Activated naive CD4-positive, alpha-beta T cell treated with anti-CD3 and anti-CD28 coated beads, Interleukin-2, amount 50 U/mL, for 72 hours (primary cell): ENCODE measurements around the gene ARL11. TPM values are rescaled to one million over a fixed set of nuclear protein-coding genes. Genes with fewer than 3 reads are reported as not detected.
"Not testable (repeated sequence)": the region's sequence is repeated elsewhere in the genome, so short reads cannot be mapped to it uniquely, and the experiment has no call there.

Source experiments
- ATAC-seq, 2 donors: fragments of 150-1000 bp; cut with Tn5 transposase; 2 replicates each; pipeline ENCODE4 v1.10.0; 2021; ENCODE audit warnings: mild to moderate bottlenecking in 2 of 2, moderate library complexity in 2 of 2
- DNase-seq, 2 donors: peaks; one replicate each; pipeline ENCODE4 v3.0.0; 2021 to 2022; ENCODE audit warnings: low spot score in 2 of 2
- H3K27ac Mint-ChIP-seq, 2 donors: one replicate each; pipeline ENCODE4 v1.8.0; 2022; ENCODE audit warnings: mild to moderate bottlenecking in 2 of 2, mixed read lengths in 2 of 2
- H3K36me3 Mint-ChIP-seq, 2 donors: one replicate each; pipeline ENCODE4 v1.8.0; 2022; ENCODE audit warnings: mixed read lengths in 2 of 2
- H3K9me3 Mint-ChIP-seq, 2 donors: one replicate each; pipeline ENCODE4 v1.8.0; 2022; ENCODE audit warnings: mixed read lengths in 2 of 2
- total RNA-seq, 2 donors: library from RNA; stranded (reverse); gene quantifications; one replicate each; pipeline ENCODE4 v1.2.3, GENCODE V29; 2022

Gene ARL11
- total RNA-seq, 2 donors from 2014 or later: 1.5 to 1.6 TPM

DNA sequence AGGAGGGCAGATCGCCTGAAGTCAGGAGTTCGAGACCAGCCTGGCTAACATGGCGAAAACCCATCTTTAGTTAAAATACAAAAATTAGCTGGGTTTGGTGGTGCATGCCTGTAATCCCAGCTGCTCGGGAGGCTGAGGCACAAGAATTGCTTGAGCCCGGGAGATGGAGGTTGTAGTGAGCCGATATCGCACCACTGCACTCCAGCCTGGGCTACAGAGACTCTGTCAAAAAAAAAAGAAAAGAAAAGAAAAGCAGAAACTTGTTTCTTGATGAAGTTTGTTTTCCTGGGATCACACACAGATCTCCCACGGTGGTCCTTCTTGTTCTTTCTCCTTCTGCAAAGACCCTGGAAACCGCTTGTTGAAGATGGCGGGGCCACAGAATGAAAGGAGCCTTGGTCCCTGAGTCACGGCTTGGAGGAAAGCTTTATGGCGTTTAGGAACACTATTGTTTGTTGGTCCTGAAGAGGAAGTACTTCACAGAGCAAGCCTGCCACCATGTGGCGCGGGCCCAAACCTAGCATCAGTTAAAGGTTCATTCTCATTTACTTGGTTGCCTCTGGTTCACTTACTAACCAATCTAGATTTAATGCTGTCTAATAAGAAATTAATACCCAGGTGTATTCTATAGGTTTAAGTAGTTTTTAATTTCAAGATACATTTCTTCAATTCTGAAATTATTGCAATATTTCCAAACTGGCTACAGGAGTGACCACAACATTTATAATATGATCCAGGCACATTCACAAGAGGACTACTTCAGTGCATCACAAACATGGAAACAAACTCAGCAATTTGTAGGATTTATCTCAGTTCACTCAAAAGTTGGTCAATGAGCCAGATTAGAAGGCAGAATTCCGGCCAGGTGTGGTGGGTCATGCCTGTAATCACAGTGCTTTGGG, 21.3 kb upstream of the ARL11 start:
- Mint-ChIP-seq H3K27ac (peak overlapping the region in 1 of 2 donors; percentile 69), H3K9me3 (no peaks in the 10 kb centered on the region), H3K36me3 (no peaks in the 10 kb centered on the region)
- DNase-seq (peak; percentile 71 to 78), ATAC-seq (peak; percentile 97 to 100)

DNA sequence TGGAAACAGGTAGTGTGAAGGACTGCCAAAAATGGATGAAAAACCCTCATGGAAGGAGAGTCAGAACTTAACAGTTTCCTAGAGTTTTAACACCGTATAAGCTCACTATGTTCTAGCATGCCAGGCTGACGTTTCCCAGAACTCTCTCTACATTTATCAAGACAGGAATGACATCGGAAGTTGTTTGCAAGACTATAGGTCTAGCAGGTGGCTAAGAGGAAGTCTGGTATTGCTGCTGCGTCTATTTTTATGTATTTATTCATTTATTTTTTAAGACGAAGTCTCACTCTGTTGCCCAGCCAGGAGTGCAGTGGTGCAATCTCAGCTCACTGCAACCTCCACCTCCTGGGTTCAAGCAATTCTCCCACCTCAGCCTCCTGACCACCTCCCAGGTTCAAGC, 20.5 kb upstream of the ARL11 start:
- DNase-seq (no peak), ATAC-seq (no peak)
- H3K36me3 Mint-ChIP-seq: no peaks in the 10 kb centered on the region
- H3K9me3 Mint-ChIP-seq: no peaks in the 10 kb centered on the region
- no peak overlapping the region for H3K27ac Mint-ChIP-seq

DNA sequence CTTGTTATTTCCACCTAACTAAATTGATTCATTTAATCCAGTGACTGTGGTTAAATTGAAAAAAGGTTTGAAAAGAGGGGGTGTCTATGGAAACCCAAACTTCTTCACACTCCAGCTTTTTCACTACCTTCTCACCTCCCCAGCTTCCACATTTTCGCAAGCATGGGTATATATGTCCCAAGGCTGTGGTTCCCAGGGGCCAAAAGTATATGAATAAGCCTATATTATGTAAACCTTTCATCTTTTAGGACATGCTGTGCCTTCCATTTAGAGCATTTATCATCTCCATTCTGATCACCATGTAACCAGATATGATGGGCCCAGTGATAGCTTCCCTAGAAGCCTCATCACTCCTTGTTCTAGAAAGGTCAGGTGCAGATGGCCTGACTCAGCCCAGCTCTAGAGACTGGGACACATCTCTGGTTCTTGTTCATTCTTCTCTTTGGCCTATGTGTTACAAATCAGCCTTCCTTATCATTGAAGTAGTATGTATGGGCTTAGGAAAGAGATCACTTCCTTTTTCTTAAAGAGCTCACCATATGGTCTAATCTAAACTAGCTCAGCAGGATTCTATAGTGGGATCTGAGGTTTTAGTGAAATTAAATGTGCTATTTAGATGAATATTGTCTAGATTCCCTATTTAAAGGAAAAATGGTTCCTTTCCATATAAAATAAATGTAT, 19.5 kb upstream of the ARL11 start:
- no peak for ATAC-seq

DNA sequence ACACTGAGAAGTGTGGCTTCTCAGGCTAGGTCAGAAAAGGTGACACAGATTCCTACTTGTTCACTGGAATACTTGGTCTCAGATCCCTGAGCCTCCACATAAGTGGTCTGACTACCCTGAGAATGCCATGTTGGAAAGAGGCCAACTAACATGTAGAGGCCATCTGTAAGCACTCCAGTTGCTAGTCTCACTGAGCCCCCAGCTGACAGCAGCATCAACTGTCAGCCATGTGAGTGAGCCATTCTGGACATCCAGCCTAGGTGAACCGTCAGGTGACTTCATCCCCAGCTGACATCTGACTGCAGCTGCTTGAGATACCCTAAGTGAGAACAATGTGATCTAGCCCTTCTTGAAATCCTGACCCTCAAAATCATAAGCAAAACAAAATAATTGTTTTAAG, 18.1 kb upstream of the ARL11 start:
- Mint-ChIP-seq H3K9me3 (no peaks in the 10 kb centered on the region), H3K27ac (no peak overlapping the region), H3K36me3 (no peaks in the 10 kb centered on the region)
- DNase-seq (no peak), ATAC-seq (no peak)

More for the DNA sequence above, 19.5 kb upstream of the ARL11 start:
- Mint-ChIP-seq H3K9me3 (no peaks in the 10 kb centered on the region), H3K36me3 (no peaks in the 10 kb centered on the region), H3K27ac (no peak overlapping the region)
- DNase-seq: no peak

DNA sequence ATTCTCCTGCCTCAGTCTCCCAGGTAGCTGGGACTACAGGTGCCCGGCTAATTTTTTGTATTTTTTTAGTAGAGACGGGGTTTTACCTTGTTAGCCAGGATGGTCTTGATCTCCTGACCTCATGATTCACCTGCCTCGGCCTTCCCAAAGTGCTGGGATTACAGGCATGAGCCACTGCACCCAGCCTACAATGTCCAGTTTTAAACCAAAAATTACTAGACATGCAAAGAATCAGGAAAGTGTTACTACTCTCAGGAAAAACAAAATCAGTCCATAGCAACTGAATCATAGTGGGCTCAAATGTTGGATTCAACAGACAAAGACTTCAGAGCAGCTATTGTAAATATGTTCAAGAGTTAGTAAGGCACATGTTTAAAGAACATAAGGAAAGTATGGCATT, 16.3 kb upstream of the ARL11 start:
- ATAC-seq, DNase-seq, H3K27ac Mint-ChIP-seq, H3K36me3 Mint-ChIP-seq, H3K9me3 Mint-ChIP-seq: not testable (repeated sequence)

DNA sequence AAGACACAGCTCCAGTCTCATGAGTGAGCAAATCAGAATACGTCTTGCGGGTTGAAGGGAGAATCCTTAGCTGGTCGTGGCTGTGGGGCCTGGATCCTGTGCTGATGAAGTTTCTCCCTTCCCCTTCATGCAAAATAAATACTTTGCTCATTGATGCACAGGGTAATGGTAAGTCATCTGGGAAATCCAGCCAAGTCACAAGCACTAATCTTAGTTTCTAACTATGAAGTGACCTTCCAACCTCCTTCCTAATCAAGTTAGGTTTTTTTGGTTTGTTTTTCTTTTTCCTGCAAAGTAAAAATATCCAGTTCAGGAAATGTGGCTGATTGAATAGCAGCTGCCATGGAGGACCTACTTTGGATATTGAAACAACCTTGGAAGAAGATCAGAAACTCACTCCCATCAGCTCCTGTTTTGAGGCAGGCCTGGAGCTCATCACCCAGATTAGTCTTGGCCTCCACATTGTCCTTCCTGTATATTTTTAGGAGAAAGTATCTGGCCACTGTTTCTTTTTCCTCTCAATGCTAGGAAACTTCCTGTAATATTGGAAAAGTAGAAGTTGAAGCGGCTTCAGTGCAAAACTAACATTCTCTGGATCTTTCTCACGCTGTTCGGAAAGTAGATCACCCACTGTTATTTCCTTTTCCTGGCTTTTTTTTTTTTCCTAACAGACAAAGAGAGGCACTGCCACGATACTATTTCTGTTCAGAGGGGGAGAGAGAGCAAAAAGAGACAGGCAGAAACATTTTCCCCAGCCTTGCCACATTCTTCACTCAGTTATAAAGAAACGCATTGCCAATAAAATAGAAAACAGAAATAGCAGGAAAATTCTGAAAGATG, 12.3 kb upstream of the ARL11 start:
- ATAC-seq: no peak

DNA sequence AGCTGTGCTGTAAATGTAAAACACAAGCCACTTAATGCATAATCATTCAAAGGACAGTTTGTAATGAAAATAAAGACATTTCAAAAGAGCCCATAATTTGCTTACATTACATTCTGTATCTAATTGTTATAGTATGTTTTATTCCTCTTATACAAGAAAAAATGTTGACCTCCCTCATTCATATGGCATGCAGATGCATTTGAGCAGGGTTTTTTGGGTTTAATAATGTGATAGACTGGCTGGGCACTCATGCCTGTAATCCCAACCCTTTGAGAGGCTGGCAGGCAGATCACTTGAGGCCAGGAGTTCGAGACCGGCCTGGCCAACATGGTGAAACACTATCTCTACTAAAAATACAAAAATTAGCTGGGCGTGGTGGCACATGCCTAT, 11.6 kb upstream of the ARL11 start:
- DNase-seq (no peak), ATAC-seq (no peak)
- Mint-ChIP-seq H3K36me3 (no peaks in the 10 kb centered on the region), H3K9me3 (no peaks in the 10 kb centered on the region), H3K27ac (no peak overlapping the region)

More for the DNA sequence above, 12.3 kb upstream of the ARL11 start:
- H3K36me3 Mint-ChIP-seq: no peaks in the 10 kb centered on the region
- DNase-seq: no peak
- no peak overlapping the region for H3K27ac Mint-ChIP-seq
- no peaks in the 10 kb centered on the region for H3K9me3 Mint-ChIP-seq

DNA sequence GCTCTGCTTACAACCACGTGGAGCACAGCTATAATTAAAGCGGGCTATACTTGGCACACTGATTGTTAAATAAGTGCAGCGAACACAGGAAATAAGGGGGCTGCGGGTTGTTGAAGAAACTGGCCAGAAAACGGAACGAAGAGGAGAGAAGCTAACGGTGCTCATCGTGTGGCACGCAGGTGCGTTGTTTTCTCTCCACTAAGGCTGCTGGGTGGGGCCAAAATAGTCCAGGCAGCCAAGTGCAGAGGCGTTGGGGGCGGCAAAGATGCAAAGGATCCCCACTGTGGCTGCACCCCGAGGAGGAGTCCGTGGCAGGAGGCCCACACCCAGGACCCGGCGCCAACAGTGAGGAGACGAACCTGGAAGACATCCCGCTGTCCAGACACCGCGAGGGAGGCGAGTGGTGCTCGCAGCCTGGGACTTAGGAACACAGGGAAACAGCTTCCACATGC, 8.1 kb upstream of the ARL11 start:
- no peak for DNase-seq
- H3K36me3 Mint-ChIP-seq: no peaks in the 10 kb centered on the region
- H3K27ac Mint-ChIP-seq: peak overlapping the region in 1 of 2 donors; percentile 65
- H3K9me3 Mint-ChIP-seq: no peaks in the 10 kb centered on the region
- peak in 1 of 2 donors; percentile 43 for ATAC-seq

DNA sequence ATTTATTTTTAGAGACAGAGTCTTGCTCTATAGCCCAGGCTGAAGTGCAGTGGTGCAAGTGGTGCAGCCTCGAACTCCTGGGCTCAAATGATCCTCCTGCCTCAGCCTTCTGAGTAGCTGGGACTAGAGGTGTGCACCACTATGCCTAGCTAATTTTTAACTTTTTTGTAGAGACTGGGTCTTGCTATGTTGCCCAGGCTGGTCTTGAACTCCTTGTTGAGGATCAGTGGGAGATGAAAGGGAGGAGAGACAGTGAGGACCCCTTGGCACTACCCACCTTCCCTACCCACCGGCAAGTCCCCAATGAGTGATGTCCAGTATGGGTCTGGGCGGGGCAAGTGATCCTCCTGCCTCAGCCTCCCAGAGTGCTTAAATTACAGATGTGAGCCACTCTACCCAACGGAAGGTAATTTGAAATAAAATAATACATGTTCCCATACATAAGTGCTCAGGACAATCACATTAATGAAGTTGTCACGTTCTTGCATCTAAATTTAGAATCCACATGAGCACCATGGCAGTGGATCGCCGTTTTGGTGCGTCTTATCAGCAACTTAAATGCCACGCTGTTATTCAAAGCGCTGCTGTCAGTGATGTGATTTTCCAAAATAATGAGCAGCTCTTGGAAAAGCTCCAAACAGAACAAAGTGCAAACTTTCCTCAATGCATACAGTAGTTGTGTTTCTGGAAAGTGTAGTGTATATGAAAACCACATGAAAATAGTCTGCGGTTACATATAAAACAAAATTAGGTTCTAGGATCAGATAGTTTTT, 5.9 kb upstream of the ARL11 start:
- no peak for ATAC-seq
- DNase-seq: no peak
- no peaks in the 10 kb centered on the region for H3K9me3 Mint-ChIP-seq
- H3K27ac Mint-ChIP-seq: no peak overlapping the region
- no peaks in the 10 kb centered on the region for H3K36me3 Mint-ChIP-seq

DNA sequence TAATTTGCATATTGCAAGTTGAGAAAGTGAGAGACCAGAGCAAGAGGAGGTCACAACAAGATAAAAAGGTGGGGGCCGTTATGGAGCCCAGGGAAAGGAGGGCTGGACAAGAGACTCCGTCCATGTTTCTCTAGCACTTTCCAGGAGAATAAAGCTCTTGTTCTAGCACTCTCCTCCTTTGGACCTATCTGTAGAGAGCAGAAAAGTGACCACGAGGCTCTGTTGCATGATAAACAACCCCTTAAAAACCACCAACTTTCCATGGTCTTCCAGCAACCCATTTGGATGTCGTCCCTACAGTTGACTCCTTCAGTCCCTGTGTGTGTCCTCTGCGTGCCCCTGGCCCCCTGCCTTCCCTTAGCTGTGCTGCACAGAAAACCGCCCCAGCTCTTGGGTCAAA, 4.1 kb upstream of the ARL11 start:
- DNase-seq: no peak
- Mint-ChIP-seq H3K27ac (no peak overlapping the region), H3K9me3 (no peaks in the 10 kb centered on the region), H3K36me3 (peaks cover 5% of the 10 kb centered on the region in 2 donors)
- no peak for ATAC-seq

DNA sequence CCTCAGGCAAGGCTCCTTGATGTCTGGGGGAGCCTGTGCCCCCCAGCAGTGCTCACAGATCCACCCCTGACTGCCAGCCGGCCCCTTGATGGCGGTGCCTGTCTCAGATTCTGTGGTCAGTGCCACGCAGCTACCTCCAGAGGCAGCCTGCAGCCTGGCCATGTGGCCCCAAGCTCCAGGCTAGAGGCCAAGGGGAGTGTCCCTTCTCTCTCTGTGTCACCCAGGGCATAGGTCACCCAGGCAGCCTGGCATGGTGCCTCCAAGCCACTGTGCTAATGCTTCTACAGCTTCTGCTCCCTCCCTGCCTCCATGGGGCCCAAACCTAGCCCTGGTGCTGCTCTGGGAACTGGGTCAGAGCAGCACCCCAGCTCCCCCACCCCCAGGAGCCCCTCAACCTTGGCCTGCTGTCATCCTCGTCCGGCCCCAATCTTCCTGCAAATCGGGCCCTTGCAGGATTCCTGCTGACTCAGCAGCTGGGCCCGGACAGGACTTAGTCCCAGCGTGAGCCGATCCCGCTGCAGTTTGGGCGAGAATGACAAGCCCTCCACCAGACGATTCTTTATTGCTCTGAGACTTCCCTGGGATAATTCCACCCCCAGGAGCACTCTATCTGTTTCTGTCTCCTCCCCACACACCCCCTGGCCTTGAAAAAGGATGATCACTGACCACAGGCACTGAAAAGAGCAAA, 2.8 kb upstream of the ARL11 start:
- Mint-ChIP-seq H3K36me3 (peaks cover 5% of the 10 kb centered on the region in 2 donors), H3K9me3 (no peaks in the 10 kb centered on the region), H3K27ac (no peak overlapping the region)
- no peak for DNase-seq
- ATAC-seq: no peak

DNA sequence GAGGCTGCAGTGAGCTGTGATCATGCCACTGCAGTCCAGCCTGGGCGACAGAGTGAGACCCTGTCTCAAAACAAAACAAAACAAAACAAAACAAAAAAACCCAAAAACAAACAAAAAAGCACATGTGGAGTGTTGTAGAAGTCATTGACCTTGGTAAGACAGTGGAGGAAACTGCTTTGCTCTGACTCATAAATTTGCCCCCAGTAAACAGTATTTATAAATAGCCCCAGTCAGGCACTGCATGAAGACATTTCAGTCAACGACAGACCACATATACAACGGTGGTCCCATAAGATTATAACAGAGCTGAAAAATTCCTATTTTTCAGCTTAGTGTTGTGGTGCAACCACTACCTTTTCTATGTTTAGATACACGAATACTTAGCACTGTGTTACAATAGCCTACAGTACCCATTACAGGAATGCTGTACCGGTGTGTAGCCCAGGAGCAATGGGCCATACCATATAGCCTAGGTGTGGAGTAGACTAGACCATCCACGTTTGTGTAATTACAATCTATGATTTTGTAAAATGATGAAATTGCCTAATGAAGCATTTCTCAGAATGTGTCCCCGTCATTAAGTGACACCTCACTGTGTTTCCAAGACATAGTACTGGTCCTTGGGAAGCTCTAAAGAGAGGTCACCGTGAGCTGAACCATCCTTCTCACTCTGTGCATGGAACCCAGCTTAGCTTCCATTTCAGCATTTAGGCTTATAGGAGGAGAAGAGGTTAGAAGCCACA, 1.1 kb downstream of the ARL11 start:
- no peaks in the 10 kb centered on the region for H3K9me3 Mint-ChIP-seq
- no peak for DNase-seq
- peaks cover 5% of the 10 kb centered on the region in 2 donors for H3K36me3 Mint-ChIP-seq
- ATAC-seq: no peak
- peak overlapping the region in 1 of 2 donors; percentile 84 for H3K27ac Mint-ChIP-seq

DNA sequence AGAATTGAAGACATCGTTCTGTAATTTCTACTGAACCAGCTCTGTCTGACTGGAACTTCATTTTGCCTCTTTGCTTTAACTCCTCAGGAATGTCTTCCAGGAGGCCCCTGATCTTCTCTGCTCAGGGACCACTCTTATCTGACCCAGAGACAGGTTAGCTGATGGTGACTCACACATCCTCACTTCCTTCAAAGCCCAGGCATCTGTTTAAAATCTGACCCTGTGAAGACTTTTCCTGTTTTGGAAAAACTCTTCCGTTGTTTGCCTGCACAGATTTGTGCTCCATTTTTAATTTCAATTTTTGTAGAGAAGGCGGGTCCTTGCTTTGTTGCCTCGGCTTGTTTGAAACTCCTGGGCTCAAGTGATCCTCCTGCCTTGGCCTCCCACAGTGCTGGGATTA, 1.6 kb downstream of the ARL11 start:
- Mint-ChIP-seq H3K9me3 (no peaks in the 10 kb centered on the region), H3K27ac (no peak overlapping the region), H3K36me3 (peaks cover 5% of the 10 kb centered on the region in 2 donors)
- ATAC-seq (no peak), DNase-seq (no peak)

DNA sequence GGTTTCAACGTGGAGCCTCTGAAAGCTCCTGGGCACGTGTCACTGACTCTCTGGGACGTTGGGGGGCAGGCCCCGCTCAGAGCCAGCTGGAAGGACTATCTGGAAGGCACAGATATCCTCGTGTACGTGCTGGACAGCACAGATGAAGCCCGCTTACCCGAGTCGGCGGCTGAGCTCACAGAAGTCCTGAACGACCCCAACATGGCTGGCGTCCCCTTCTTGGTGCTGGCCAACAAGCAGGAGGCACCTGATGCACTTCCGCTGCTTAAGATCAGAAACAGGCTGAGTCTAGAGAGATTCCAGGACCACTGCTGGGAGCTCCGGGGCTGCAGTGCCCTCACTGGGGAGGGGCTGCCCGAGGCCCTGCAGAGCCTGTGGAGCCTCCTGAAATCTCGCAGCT, 2.3 kb downstream of the ARL11 start:
- Mint-ChIP-seq H3K36me3 (peaks cover 5% of the 10 kb centered on the region in 2 donors), H3K9me3 (no peaks in the 10 kb centered on the region), H3K27ac (no peak overlapping the region)
- ATAC-seq (no peak), DNase-seq (no peak)

DNA sequence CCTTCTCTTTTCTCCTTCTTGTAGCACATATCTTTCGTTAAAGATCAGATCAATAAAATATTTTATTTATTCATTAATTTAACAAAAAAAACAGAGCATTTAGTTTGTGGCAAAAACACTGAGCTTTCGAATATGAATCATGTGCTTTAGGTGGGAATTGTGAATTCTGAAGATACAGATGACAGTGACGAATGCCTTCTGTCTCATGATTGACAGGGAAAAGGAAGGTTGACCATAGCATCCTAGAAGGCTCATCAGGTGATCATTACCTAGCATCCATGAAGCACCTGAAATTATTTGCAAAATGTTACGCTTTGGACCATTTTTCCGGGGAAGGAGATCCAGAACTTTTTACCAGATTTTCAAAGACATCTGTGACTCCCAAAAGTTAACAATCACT, 3.8 kb downstream of the ARL11 start:
- H3K27ac Mint-ChIP-seq: no peak overlapping the region
- no peaks in the 10 kb centered on the region for H3K9me3 Mint-ChIP-seq
- ATAC-seq: no peak
- H3K36me3 Mint-ChIP-seq: peaks cover 5% of the 10 kb centered on the region in 2 donors
- DNase-seq: no peak
